Epithelial cell of prostate (primary cell): Measurements from ENCODE around the gene BCAN.
"Not testable (repeated sequence)": the region's sequence is repeated elsewhere in the genome, so short reads cannot be mapped to it uniquely, and the experiment has no call there.

Source experiments
- DNase-seq: peaks from one replicate; pipeline ENCODE4 v3.0.0-alpha.2; 2011; ENCODE audit warnings: low read depth, low spot score
- H3K27ac ChIP-seq: fragments of 450-650 bp; 2 replicates; pipeline ENCODE4 v1.5.1; 2017; ENCODE audit warnings: mild to moderate bottlenecking

The BCAN gene

DNA sequence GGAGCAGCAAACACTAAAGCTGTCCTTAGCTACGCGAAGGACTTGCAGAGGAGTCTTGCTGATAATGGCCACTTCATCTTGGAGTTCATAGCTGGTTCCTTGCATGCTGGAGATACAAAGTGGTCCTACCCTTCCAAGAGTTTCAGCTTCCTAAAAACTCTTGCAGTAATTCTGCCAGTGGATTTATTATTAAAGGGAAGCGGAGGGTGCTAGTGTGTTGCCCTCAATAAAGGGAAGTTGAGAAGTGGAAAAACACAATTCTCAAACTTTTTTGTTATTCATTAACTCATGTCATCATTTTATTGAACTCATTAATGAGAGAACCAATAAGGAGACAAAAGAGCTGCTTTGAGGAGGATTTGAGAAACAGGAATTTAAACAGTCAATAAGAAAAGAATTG is 29.3 kb upstream of the BCAN start:
- DNase-seq: no peak
- no peak overlapping the region for H3K27ac ChIP-seq

DNA sequence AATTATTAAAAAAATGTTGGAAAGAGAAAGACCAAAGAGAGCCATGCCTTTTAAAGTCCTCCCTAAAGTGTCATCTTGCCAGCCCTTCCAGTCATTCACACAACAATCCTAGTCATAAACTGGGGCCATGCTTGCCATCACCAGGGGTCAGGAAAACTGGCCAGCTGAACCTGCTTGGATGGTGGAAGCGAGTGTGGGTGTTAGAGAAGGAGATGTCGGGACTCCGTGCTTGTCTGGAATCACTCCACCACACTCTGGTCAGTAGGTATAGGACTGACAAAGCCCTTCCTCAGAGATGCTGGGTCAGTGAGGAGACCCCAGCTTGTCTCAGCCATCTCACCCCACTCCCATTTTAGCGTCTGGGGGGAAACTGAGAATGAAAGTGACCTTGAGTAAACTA is 26.0 kb upstream of the BCAN start:
- DNase-seq: no peak
- H3K27ac ChIP-seq: no peak overlapping the region

DNA sequence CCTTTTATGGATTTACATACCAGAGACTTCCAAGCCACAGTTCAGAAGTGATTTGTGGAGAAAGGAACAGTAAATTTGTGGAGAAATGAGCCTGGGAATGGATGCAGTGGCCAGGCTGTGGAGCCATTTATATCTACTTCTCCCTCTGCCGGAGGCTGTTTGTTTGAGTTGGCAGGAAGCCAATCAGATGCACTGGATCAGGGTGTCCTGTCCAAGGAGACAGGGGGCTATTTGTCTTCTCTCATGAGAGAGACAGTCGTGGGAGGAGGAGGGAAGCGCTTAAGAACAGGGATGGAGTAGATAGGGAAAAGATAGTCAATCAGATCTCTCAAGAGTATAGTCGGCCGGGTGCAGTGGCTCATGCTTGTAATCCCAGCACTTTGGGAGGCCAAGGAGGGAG is 25.5 kb upstream of the BCAN start:
- H3K27ac ChIP-seq: no peak overlapping the region
- no peak for DNase-seq

DNA sequence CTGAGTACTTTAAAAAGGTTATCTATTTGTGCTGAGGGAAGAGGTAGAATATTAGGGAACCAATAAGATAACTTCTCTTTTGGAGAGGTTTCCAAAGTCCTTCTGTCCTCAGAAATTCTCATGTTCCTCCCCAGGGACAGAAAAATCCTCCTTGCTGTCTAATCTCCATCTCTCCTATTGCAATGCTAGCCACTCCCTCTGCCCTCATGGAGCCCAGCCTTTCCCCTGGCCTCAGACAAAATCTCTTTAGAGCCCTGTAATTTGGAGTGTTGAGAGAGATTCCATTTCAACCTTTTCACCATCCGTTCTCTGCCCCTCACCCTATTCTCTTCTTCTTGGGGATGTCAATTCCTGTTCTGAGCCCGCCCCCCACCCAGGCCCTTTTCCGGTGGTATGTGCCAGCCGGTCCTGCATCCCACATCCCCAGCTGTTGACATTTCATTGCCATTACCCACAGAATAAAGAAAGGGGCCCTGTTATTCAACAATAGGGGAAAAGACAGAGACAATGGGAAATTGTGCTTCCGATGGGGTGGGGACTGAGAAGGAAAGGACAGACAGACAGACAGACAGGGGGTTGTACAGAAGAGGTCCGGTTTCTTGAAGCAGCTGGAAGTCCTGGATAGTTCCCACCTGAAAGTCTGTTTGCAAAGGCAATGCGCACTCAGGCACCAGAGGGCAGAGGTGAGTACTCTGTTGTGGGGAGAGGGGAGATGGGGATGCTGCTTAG is 22.9 kb upstream of the BCAN start, which contains the start of gene HAPLN2:
Gene HAPLN2 (plus strand): TSS at position 563 of the 729 bp plus-strand sequence. CDS start 4,076 bp downstream, outside the sequence.
- H3K27ac ChIP-seq: no peak within 1 kb of the TSS
- DNase-seq: no peak

DNA sequence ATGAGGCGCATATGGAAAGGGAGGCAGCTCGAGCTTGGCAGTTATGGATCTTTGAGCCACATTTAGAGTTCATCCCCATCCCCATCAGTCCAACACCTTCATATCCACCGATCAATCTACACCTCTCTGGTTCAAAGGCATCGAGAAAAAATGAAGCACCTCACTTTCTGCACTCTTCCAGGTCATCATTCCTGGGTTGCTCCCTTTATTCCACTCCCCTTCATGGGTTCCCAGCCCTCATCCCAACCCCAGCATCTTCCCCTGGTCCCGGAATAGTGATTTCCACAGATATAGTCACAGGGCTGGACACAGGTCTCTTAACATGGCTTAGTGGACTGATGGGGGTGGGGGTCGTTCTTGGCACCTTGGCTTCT is 22.3 kb upstream of the BCAN start:
- no peak for DNase-seq
- no peak overlapping the region for H3K27ac ChIP-seq

DNA sequence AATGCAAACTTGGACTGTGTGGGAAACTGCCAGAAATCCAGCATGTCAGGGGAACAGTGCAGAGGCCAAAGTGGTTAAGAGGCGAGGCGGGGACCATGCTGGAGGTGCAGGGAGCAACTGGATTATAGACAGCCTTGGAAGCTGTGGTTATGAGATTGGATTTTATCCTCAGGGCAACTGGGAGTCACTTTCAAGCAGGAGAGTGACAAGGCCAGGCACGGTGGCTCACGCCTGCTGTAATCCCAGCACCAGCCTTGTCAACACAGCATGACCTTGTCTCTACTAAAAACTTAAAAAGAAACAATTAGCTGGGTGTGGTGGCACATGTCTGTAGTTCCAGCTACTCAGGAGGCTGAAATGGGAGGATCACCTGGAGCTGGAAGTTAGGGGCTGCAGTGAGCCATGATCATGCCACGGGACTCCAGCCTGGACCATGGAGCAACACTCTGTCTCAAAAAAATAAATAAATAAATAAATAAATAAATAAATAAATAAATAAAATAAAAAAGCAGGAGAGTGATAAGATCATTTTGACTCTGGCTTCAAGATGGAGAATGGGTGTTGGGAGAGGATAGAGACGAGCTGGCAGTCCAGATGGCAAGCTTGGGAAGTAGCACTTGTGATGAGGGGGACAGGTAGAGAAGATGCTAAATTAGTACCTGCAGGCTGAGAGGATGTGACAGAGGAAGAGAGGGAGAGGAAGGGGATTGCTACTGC is 19.2 kb upstream of the BCAN start:
- no peak for DNase-seq
- H3K27ac ChIP-seq: no peak overlapping the region

DNA sequence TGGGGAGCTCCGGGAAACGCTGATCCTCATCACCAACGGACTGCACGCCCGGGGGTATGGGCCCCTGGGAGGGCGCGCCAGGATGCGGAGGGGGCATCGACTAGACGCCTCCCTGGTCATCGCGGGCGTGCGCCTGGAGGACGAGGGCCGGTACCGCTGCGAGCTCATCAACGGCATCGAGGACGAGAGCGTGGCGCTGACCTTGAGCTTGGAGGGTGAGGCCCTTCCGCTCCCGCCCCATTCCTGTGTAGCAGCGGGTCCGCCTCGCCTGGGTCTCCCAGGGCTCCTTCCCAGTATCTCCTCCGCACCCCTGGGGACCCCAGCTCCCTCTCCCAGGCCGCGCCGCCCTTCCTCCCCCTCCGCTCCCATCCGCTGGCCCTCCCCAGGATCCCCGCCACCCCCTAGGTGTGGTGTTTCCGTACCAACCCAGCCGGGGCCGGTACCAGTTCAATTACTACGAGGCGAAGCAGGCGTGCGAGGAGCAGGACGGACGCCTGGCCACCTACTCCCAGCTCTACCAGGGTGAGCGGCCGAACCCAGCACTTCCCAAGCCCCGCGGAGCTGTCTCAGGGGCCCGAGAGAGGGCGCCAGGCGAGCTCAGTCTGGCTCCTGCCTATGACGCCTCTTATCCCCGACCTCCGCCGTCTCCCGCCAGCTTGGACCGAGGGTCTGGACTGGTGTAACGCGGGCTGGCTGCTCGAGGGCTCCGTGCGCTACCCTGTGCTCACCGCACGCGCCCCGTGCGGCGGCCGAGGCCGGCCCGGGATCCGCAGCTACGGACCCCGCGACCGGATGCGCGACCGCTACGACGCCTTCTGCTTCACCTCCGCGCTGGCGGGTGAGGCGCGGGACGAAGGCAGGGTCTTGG is 17.7 kb upstream of the BCAN start:
- DNase-seq: no peak
- no peak overlapping the region for H3K27ac ChIP-seq

DNA sequence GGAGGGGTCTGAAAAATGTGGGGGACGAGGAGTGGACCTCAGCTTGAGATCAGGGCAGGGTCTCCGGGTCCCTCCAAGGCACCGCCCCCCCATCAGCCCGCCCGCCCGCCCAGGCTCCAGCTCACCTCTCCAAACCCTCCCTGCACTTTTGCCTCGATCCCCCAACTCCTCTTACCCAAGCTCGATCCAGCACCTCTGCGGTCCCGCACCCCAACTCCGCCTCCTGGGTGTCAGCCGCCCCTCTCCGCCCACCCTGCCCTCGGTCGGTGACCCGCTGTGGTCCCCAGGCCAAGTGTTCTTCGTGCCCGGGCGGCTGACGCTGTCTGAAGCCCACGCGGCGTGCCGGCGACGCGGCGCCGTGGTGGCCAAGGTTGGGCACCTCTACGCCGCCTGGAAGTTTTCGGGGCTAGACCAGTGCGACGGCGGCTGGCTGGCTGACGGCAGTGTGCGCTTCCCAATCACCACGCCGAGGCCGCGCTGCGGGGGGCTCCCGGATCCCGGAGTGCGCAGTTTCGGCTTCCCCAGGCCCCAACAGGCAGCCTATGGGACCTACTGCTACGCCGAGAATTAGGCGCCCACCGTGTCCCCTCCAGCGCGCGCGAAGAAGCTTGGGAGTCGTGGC is 17.0 kb upstream of the BCAN start:
- no peak for DNase-seq
- no peak overlapping the region for H3K27ac ChIP-seq

DNA sequence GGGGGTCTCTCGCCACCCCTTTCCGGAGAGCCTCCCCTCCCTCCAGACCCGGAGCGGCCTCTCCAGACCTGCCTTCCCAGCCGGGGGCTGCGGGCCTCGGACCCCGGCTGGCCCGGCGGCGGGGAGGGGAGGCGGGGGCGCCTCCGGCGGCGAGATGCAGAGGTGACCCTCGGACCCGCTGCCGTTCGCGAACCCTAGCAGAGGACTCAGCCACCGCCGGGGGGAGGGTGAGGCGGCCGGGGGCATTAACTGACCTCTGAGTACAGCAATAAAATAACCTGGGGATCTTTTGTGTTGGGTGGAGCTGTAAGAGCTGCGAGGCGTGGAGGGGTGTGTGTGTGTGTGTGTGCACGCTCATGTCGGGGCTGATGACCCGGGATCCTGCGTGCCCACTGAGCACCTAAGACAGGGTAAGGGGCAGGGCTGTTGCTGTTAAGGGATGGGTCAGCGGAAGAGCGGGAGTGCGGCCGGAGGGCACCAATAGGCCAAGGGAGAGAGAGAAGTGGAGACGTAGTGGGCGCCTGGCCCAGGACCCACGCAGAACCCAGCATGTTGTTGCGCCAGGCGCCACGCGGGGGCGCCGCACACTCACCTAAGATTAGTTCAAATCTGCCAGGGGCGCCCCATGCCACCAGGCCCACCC is 16.4 kb upstream of the BCAN start:
- no peak for DNase-seq
- H3K27ac ChIP-seq: no peak overlapping the region

DNA sequence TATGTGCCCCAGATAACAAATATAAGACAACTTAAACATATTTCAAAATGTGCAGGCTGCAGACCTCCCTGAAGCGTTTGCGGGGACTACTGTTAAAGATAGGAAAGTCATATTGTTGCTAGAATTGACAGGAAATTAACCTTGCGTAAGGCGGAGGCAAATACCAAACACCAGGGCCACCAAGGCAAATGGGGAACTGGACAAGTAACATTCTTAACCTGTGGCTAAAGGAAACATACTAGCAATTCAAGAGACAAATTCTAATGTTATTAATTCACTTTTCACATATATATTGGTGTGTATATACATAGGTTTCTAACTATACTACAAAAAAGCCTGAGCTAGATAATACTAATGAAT is 15.9 kb upstream of the BCAN start:
- no peak for DNase-seq
- H3K27ac ChIP-seq: no peak overlapping the region

DNA sequence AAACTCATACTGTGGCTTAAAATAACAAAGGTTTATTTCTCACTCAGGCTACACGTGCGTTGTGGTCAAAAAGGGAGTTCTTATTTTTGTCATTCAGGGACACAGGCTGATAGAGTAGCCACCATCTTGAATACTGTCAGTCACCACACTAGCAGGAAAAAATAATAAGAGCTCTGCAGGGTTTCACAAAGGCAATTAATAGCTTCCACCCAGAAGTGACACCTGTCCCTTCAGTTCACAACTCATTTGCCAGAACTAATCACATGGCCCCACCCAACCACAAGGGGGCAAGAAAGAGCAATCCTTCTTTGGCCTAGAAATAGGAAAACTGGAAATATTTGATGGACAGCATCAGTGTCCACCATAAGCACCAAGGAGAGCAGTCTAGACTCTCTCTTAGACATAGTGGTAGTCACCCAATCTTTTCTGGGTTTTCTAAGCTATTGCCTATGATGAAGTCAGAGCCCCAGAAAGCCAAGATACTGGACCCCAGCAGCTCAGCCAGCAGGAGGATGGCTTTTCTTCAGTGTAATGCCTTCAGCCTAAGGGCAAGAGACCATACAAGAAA is 14.5 kb upstream of the BCAN start:
- DNase-seq: no peak
- H3K27ac ChIP-seq: no peak overlapping the region

DNA sequence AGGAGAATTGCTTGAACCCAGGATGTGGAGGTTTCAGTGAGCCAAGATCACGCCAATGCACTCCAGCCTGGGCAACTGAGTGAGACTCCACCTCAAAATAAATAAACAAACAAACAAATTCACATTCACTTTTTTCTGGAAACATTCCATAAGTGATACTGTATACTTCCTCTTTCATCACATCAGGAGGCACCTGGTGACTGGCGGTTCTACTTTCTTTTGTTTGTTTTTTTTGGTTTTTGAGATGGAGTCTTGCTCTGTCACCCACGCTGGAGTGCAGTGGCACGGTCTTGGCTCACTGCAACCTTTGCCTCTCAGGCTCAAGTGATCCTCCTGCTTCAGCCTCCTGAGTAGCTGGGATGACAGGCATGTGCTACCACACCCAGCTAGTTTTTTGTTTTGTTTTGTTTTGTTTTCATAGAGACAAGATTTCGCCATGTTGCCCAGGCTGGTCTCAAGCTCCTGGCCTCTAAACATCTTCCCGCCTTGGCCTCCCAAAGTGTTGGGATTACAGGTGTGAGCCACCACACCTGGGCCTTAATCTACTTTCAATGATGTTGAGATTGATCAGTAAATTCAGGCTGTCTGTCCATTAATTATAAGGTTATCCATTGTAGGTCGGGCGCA is 12.0 kb upstream of the BCAN start:
- H3K27ac ChIP-seq: no peak overlapping the region
- DNase-seq: no peak

DNA sequence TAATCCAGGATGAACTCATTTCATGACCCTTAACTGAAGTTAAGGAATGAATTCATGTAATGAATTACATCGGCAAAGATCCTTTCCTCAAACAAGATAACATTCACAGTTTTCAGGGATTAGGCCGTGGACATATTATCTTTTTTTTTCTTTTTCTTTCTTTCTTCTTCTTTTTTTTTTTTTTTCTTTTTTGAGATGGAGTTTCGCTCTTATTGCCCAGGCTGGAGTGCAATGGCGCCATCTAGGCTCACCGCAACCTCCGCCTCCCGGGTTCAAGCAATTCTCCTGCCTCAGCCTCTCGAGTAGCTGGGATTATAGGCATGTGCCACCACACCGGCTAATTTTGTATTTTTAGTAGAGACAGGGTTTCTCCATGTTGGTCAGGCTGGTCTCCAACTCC is 10.8 kb upstream of the BCAN start:
- DNase-seq, H3K27ac ChIP-seq: not testable (repeated sequence)

DNA sequence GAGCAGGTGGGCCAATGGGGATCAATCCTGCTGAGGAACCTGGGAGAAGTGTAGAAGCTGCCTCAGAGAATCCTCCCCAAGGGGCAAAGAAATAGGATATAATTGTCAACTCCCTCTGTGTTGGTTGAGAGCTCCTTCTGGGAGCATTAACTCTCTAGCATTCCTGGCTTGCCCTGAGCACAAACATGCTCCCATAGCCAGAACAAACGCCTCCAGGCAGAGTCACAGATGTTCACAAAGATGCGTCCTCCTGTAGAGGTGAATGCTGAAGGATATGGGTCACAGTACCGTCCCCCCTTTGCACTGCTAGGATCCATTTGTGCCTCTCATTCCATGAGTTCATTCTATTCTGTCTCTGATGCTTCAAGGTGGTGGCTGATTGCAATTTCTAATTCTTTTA is 9.6 kb upstream of the BCAN start:
- no peak for DNase-seq
- H3K27ac ChIP-seq: no peak overlapping the region

DNA sequence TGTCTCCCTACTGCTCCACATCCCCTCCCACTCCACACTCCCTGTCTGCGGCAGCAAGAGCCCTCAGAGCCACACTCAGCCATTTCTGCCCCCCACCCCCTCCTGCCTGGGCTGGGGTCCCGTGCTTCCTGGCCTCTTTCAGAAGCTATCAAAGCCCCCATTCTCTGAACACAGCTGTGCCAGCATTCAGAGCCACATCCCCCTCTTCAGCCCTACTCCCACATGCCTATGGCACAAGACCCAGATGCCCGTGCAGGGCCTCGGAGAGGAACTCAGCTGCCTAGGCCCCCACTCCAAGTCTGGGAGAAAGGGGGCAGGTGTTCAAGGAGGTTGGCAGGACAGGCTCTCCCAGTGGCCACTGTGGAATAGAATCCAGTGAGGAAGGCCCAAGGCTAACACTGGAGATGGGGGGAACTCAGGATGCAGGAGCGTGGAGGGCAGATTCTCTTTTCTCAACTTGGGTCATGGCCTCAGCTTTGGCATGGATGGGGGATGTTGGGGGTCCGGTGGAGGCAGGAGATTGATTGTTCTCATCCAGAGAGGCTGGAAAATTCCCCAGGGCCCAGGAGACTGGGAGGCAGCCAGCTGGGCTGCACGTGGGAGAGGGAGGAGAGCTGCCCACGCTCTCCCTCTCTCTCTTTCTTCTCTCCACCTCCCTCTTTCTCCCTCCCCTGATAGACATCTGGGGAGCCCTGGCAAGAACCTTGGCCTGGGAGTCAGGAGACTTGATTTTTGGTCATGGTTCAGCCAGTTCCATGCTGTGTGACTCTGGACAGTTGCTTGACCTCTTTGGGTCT is 3.5 kb upstream of the BCAN start:
- DNase-seq: no peak
- H3K27ac ChIP-seq: no peak overlapping the region

DNA sequence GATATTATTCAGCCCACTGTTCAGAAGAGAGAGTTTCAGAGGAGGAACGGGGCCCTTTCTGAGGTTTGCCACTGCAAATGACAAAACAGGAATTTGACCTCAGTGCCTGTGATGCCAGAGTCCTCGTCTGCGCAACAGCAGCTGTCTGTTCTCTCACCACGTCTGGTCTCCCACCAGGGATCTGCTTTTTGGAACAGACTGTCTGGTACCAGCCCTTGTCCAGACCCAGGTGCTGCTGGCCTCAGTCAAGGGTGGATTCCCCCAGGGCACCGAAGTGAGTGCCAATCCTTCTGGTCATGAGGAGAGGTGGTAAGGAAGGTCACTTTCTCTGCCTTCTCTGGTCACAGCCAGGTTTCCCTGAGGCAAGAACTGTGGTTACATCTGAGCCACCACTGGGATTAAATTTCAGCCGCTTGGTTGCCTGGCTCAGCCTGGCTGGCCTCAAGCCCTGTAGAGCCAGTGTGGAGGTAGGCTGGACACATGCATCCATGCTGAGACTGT is 2.3 kb upstream of the BCAN start:
- DNase-seq: no peak
- H3K27ac ChIP-seq: no peak overlapping the region

DNA sequence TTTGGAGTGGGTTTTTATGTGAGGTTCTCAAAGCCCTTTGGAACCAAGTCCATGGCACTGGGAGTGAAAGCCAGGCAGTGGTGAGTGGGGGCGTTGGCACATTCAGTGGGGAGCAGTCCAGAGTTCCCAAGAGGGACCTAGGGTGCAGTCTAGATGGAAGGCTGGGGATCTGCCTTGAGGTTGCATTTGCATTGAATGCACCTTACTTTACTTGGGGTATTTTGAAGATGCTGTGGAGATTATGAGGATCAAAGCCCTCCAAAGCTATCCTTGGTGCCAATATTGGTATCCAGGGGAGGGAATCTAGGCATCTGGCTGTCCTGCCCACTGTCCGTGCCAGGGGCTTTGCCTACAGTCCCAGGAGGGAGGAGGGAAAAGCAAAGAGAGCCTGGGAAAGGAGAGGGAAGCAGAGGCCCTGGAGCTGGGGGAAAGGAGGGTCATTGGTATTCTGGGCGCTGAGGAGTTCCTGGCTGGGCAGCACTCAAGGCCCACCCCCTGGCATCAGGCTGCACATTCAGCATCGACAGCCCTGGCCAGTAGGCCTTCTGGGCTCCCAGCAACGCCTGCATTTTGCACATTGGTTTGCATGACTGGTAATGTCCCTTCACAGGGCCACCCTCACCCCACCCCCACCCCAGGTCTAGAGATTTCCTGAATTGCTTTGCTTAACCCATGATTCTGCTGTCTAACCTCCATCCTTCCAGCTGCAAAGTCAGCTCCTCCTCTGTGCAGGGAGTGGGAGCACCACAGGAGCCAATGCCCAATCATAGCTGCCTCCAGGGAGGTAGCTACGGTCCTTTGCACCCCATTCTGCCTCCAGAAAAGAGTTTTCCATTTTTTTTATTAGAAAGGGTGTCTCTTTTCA is 843 bp upstream of the BCAN start:
- no peak for DNase-seq
- no peak overlapping the region for H3K27ac ChIP-seq
